Lower leg skin (tissue), 3 donors: ENCODE measurements around the gene SNAI1.

Experiments used
- CTCF ChIP-seq, 3 donors: fragments of 450-650 bp; IDR thresholded peaks; one replicate each; pipeline ENCODE4 v1.5.1; 2016; ENCODE audit warnings: antibody characterized with exemption in 3 of 3, mild to moderate bottlenecking in 3 of 3, moderate library complexity in 2 of 3
- POLR2A ChIP-seq, 2 donors: fragments of 450-650 bp; IDR thresholded peaks; one replicate each; pipeline ENCODE4 v1.6.1; 2016 to 2017; ENCODE audit warnings: antibody characterized with exemption in 2 of 2, mild to moderate bottlenecking in 1 of 2, moderate library complexity in 1 of 2

GRCh38 chr20:50022676-50023075 is 39.9 kb downstream of the SNAI1 start:
- TF ChIP-seq CTCF (IDR thresholded peaks at IDR 0.05) (no peak), POLR2A (IDR thresholded peaks at IDR 0.05) (no peak)
